CD1c-positive myeloid dendritic cell (primary cell): ENCODE measurements around the gene IHH.
A peak's percentile ranks its signal among the peaks of the same experiment; 100 is the strongest.

Experiments used
- DNase-seq: peaks from one replicate; pipeline ENCODE4 v3.0.0-alpha.2; 2016; ENCODE audit errors: extremely low spot score

Gene IHH

DNA sequence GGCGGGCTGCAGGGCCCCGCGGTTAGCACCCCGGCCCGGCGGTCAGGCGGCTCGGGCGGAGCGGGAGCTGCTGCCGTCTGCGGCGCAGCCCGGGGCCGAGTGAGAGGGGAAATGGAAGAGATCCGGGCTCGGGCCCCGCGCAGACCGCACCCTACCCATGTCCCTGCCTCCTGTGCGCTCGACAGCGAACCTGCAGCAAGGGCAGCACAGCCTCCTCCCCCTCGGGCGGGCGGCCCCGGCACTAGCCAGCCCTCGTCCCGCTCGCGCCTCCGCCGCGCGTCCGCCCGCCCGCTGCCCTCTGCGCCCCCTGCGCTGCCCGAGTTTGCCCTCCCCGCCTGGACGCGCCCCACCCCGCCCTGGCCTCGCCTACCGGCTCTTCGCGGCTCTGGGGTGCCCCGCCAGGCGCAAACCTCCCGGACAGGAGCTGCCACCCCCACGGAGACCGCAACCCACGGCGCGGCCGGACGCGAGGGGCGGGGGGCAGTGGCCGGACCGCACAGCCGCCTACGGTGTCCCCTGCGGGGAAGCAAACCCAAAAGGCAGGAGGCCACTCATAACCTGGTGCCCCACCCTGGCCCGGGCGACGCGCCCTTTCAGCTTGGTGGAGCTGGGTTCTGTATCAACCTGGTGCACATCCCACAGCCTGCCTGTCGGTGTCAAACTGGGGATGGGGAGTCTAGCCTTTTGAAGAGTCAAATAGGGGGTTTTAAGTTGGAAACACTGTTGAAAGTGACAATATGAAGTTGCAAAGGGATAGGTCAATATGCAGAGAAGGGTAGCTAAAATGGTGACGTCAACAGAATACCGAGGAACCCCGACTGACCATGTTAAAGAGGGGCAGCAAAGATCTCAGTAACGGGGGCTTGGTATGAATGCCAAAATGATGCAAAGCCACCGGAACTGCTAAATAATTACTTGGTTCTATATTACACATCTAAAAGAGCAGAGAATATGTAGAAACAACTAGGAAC is at the start of gene IHH:
Gene IHH (minus strand): TSS at position 101 of the 971 bp plus-strand sequence. CDS start 454 bp downstream, outside the sequence.
- DNase-seq, result no peak

DNA sequence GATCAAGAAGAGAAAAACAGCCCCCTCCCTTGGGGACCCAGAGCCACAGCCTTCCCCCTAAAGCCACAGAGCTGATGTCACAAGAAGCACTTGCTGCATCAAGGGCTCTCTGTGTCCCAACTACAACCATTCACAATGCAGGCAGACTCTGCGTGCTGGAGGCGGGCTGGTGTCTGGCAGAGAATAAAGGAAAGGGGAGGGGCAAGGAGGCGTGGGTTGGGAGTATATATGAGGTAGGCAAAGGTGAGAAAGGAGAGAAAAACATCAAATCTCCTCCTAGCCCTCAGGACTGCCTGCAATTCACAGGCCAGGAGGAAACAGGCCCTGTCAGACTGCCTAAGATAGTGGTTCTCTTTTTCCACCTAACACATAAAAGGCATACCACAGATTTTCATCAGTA is 48.8 kb upstream of the IHH start:
- DNase-seq, result peak; percentile 36

DNA sequence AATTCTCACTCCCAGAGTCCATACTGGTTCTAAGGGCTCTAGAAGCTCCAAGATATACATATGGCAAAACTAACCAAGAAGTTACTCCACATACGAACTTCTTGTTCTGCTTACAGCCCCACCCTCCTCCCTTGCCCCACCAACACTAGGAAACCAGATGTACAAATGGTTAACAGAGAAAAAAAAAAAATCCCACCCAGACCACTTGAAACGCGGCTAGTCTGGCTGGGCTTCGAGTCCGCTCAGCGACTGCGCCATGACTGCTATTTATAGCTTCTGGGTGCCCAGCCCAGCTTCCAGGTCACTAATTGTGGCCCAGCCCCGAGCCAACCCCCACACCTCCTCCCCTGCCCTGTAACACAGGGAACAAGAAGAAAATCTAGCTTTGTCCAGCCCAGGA is 47.0 kb upstream of the IHH start:
- DNase-seq, result no peak

DNA sequence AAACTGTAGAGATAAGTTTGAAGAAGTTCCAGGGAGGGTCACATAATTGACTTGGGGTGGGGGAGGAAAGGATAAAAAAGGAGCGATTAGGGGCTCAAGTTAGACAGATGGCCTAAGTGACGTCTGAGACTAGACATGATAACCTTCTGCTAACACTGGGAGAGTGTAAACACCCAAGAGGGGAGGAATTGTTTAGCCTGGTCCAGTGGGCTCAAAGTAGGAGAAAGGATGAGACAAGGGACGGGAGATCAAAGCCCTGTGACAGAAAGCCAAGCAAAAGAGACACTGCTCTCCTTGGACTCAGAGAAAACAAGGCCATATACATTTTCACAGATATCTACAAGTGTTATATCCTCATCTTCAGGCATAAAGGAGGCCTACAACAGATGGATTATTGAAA is 45.5 kb upstream of the IHH start:
- DNase-seq, result no peak

DNA sequence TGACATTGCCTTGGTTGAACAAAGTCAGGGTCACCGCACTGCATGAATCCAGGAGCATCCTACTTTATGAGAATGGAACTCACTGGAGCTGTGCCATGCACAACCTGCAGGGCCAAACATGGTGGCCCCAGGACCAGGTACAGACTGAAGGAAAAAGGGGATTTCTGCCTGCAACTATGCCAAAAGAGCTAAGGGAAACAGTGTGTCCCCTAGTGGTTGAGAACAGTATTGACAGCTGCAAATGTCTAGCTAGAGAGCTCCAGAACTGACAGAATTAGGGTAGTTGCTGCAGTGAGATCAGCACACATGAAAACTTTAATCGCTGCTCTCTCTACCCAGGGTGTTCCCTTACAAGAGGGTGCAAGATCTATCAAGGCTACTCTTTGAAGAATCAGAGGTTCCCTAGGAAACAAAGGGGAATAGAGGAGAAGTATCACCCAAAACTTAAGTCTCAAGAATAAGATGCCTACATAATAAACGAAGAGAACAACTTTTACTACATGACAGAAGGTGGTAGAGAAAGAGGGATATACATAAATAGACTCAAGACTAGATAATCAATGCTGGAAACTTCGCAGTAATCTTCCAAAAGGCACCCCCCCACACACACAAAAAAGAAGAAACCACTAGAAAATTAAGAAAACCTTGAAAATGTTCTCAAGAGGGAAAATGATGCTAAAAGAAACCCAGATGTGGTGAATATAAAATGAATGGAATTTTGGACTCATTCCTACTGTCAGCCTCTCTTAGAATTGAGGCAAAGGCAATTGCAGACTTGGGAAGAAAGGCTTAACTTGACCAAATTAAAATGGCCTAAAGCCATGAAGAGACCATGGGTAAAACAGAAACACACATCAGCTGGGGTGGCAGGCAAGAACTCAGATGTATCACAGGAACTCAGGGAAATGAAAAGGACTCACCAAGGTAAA is 43.6 kb upstream of the IHH start:
- DNase-seq, result peak; percentile 64

DNA sequence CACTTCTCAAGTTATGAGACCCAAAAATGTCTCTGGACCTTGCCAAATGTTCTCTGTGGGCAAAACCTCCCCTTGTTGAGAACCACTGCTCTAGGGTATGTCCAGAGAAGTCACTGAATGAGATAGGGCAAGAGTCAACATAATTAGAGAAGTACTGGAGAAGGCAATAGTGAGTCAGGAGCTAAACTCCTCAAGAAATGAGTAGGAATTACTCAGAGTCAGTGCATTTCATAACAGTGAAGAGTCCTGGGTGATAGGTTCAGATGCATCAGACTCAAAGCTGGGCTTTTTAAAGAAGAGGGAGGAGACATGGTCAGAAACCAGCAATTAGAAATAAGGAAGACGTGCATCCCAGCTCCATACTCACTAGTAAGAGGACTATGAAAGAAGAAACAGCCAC is 38.6 kb upstream of the IHH start:
- peak; percentile 93 for DNase-seq

DNA sequence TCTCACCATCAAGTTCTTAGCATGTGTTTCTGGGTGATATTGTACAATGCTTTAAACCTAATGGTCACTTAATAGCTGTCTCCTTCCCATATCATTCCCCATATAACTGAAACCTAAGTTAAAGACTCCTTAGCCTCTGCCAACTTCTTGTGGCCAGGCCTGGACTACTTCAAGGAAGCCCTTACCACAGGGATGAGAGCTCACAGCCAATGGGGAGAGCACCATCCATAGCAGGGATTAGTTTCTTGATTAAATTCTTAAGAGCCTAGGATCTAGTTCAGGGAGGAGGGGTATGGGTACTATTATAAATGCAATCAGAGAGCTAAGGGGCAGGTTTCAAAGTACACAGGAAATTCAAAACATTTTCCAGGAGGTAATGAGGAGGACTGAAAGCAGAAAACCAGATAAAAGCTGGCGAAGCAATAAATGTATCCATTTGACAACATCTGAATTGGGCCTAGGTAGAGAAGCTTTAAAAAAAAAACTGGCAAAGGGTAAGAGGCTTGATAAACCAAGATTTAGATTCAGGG is 34.8 kb upstream of the IHH start:
- DNase-seq, result no peak

DNA sequence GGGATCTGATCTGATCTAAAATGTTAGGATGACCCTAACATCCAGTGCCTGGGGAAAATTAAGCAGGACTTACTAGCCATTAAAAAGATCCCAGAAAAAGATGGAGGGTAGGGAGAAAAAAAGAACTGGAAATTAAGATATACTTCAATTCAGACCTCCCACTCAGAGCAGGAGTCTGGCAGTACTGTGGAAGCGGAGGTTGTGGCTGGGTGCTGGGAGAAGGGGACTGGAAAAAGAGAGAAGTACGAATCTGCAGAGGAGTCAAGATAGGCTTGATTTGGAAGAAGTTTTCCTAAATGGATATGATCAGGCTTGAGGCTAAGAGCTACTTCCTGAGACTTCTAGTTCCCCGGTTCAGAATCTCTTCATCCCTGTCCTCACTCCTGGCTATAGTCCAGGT is 33.5 kb upstream of the IHH start:
- DNase-seq, result no peak

DNA sequence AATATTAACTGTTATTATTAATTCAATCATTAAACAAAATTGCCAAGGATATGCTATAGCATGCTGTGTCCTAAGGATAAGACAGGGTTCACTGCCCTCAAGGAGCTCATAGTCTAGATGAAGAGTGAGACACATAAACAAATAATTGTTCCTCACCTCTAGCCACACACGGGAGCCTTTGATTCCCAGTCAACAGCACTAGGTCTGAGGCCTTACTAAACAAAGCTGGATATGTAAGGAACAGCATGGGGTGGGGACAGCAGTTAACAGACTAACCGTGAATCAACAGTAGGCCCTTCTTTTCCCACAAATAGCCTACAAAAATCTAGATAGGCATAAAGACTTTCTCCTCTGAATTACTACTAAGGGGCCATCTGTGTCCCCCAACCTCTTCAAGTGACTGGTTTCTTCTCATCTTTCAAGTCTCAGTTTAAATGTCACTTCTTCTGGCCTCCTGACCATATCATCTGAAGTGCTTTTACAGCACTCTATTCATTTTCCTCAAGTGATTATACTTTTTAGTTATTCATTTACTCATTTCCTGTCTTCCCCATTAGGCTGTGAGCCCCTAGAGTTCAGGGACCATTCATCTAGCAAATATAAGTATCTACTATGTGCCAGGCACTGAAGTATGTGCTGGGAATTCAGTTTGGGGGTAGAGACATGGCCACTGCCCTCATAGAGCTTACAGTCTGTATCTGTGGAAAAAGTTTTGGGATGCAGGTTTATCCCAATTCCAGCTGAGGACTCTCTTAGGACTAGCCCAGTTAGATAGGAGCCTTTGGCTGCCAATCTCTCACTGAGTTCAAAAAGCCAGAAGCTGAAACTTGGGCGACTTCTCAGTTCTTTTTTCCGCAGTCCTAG is 29.9 kb upstream of the IHH start:
- no peak for DNase-seq

DNA sequence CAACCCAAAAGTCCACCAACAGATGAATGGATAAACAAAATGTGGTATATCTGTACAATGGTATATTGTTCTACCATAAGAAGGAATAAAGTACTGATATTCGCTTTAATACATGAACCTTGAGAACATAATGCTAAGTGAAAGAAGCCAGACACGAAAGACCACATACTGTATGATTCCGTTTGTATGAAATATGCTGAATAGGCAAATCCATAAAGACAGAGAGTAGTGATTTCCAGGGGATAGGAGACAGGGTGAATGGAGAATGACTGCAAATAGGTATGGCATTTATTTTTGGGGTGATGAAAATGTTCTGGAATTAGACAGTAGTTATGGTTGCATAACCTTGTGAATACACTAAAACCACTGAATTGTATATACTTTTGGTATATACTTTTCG is 28.6 kb upstream of the IHH start:
- no peak for DNase-seq

DNA sequence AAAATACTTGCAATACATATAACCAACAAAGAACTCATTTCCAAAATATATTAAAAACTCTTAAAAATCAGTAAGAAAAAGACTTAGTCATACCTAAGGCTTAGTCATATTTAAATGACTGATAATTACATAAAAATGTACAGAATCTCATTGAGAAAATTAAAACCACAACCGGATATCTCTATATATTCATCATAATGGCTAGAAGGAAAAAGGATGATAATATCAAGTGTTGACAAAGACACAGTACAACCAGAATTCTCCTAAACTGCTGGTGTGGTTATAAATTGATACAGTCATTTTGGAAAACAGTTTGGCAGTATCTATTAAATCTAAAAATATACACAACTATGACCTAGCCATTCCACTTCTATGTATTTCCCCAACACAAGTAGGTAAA is 27.1 kb upstream of the IHH start:
- DNase-seq, result no peak

DNA sequence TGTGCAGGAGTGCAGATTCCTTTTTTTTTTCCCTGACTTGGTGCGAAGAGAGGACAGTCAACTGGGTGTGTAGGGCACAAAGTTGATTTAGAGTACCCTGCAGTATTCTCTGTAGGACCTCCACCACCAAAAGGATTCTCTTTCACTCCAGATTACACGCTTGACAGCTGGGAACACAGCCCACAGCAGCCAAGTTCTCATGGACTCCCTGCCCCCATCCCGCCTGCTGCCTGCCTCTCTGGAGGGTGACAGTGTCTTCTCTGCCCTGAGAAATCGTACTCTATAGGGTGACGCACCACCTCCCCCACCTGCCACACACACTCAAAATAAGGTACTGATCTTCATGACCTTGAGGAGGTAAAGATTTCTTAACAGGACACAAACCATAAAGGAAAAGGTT is 26.6 kb upstream of the IHH start:
- DNase-seq, result no peak

DNA sequence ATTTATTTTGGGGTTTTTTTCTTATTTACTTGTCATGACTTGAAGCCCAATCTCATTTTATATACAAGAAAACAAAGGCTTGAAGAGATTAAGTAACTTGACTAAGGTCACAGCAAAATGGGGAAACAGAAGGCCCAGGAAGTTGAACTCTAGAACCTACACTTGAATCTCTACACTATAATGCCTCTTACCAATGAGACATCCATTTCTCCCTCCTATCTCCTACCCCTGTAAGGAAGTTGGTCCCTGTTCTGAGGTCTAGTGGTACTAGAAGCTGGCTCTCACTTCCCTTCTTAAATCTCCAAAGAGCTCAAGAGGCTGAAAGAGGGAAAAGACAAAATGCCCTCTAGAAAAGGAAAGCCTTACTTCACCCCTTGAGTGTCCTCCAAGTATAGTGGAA is 25.5 kb upstream of the IHH start:
- peak; percentile 71 for DNase-seq

DNA sequence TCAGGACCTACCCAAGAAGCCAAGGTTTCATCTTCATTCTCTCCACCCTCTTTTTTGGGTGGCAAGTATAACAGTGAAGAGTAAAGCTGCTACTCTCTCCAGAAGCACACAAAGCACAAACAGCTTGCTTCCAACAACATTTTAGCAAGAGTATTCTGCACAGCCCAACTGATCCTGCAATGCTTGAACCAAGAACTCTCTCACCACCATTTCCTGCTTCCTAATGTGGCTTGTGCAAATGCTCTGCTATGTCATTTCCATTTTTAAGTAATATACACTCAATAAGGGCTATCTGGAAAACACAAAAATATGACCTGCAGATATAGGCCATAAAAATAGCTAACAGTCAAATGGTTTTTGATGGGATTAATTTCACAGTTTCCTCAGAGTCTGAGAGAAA is 24.1 kb upstream of the IHH start:
- DNase-seq, result no peak

DNA sequence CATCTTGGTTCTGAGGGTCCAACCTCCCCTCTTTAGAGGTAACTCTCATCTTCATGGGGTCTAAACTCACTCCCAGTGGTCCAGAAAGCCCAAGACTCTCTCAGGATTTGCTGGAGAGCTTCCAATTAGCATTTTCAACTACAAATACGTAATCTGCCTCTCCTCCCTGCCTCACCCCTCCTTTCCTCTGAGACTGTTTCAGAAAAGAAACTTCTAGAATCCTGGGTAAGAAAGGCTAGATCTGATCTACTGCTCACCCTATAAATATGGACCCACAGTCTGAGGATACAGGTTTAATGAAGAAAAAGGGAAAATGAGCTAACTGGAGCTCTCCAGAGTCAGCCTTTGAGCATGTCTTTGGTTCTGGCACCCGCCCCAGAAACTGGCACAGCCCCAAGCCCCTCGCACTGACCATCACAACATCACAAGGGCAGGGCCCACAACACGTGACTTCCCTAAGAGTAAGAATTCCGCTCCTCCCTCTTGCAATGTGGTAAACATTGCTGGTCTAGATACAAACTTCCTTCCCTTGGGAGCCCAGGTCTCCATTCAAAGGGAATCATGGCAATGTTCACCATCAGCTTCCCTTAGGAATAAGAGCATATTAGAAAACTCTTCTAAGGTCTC is 21.7 kb upstream of the IHH start:
- DNase-seq, result no peak

DNA sequence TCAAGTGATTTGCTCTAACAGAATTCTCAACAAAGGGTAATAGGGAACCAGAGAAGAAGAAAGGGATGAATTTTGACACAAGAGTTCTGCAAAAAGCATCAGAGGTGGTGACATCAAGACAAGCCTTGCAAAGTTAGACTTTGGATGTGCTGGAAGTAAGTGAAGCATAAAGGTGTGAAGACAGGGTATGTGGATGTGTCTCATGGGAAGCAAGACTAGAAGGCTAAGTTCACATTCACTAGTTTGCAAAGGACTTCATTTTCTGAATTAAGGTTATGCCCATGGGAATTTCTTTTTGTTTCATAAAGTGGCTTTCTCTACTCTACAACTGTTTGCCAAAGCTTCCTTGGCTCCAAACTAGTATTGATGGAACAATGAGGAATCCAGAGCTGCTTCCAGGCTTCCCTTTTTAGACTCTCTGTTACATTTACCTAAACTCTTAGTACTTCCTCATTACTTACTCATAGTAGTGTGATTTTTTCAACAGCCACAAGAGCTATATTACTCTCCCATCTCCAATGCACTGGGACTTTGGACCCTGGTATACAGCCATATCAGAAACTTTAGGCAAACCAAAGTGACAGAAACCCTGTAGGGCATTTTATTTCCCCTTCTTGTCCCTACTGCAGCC is 21.1 kb upstream of the IHH start:
- DNase-seq, result peak; percentile 61

DNA sequence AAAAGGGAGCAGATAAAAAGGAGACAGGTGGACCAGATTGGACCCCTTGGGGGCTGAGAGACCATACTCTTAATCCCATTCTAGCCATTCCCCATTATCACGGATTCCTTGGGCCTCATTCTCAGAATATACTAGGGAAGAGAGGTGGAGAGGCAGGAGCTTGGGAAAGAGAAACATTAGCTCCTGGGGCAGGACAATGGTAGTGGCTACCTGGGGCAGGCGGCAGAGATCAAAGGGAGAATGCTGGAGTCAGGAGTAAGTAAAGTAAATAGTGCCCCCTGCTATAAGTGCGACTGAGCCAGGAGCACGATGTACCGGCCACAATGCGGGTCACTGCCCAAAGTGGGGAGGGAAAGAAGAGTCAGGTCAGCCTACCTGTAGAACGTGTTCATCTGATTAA is 20.4 kb upstream of the IHH start:
- DNase-seq, result no peak

DNA sequence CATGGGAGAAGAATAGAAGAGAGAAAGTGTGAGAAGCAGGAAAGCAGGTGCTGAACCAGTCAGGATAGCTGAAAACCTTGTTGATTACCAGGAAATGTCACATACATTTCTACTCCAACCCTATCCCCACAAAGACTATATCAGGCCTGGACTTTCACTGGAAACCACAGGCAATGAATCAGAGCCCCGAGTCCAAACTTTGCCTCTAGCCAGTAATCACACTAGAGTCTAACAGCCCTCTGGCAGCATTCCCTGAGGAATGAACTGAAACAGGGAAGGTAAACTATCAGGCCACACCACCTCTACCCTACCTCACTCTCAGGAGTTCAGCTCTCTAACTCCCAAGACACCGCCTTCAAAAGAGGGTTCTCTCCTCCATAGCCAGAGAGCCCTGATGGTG is 18.7 kb upstream of the IHH start:
- no peak for DNase-seq

DNA sequence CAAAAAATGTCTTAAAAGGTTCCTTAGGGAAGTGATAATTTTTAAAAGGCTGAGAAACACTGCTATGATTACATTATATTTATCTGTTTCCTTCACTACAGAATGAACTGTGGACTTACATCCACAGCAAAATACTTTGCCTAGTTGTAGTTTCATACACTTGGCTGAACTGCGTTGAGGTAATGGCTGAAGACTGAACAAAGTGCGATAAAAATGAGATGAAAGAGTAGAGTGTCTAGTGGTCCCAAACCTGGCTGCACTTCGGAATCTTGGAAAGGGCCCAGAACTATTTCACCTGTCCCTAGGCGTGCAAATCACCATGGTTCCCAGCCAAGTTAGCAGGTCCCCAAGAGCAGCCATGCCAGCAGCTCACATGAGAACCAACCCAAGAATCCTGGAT is 18.2 kb upstream of the IHH start:
- no peak for DNase-seq

DNA sequence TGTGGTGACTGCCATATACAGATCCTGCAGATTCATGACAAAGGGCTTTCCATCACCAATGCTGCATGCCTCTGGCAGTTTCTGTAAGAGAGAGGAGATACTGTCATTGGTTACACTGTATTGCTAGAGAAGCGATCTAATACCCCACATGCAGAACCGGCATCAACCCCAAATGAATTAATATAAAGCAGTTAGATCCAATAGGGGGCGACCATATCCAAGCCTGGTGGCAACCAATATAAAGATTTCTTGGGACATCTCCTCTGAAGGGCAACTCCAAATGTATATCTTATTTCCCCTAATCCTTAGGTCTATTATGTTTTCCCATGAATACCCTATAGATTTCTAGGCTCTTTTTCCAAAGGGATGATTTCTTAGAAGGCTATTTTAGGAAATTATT is 17.4 kb upstream of the IHH start:
- DNase-seq, result no peak

DNA sequence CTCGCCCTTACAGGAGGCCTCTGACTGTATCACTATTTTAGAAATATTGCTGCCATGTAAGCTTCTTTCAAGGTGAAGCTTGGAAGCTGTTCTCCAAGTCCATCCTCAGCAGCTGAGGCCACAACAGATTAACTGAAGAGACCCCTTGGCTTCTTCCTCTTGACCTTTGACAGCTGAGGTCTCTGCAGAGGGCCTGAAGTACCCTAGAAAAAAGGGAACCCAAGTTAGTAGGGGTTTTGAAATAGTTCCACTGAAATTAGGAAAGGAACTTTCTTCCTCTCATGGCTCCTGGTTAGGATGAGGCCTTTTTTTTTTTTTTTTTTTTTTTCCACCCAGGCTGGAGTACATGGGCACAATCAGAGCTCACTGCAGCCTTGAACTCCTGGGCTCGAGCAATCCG is 15.5 kb upstream of the IHH start:
- peak; percentile 83 for DNase-seq
